ENCODE measurements around the gene TSPAN15.

TSPAN15 gene

DNA sequence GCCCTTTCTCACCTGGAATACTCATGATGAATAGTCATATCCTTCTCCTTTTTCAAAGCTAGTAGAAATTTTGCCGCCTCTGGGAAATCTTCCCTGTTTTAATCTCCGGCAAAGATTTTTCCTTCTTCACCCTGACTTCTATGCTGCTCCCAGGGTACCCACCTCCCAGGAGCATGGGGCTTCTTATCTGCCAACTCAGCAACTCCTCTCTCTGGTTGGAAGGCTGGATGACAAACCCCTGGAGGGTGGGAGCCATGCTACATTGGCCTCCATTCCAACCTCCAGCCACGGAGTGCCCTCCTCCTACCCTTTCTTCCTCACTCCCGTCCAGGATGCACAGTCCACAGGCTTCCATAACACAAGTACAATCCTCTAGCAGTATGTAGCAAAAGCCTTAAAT is 102.1 kb downstream of the TSPAN15 start:
- no peak for TF ChIP-seq EZH2phosphoT487 (IDR thresholded peaks at IDR 0.05; ENCODE audit: borderline replicate concordance, low read length)
- TF ChIP-seq, protein P1, sequence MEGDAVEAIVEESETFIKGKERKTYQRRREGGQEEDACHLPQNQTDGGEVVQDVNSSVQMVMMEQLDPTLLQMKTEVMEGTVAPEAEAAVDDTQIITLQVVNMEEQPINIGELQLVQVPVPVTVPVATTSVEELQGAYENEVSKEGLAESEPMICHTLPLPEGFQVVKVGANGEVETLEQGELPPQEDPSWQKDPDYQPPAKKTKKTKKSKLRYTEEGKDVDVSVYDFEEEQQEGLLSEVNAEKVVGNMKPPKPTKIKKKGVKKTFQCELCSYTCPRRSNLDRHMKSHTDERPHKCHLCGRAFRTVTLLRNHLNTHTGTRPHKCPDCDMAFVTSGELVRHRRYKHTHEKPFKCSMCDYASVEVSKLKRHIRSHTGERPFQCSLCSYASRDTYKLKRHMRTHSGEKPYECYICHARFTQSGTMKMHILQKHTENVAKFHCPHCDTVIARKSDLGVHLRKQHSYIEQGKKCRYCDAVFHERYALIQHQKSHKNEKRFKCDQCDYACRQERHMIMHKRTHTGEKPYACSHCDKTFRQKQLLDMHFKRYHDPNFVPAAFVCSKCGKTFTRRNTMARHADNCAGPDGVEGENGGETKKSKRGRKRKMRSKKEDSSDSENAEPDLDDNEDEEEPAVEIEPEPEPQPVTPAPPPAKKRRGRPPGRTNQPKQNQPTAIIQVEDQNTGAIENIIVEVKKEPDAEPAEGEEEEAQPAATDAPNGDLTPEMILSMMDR (IDR thresholded peaks at IDR 0.05; ENCODE audit: low read depth, low read length, poor library complexity, severe bottlenecking) = no peak
- H3K4me3 ChIP-seq (ENCODE audit: low read length) = no peak overlapping the region

DNA sequence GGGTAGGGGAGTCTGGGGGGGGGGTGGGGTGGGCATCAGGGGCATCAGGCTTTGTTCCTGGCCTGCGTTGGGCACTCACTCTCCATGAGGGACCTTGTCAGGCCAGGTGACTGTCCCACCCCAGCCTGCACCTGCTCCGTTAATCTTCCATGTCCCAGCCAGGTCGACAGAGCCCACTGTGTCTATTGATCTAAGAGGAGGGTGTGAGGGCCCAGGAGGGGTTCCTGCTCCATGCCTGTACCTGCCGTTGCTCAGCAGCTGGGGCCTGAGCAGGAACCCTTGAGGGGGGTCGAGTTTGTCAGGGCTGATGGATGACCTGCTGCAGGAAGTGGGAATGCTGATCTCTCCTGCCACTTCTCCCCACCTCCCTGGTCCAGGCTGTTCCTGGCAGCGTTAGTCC is 103.3 kb downstream of the TSPAN15 start:
- no peaks in the 10 kb centered on the region for H3K4me1 ChIP-seq (ENCODE audit: control insufficient read depth, low read length)
- no peak overlapping the region for H3K27ac ChIP-seq (ENCODE audit: low read depth, low read length)
- H3K4me3 ChIP-seq (ENCODE audit: low read length) = no peak overlapping the region
- H3K27me3 ChIP-seq (ENCODE audit: control insufficient read depth, low read length) = no peaks in the 10 kb centered on the region
- no peak for TF ChIP-seq EZH2phosphoT487 (IDR thresholded peaks at IDR 0.05; ENCODE audit: borderline replicate concordance, low read length)
- TF ChIP-seq, protein P1 (IDR thresholded peaks at IDR 0.05; ENCODE audit: low read depth, low read length, poor library complexity, severe bottlenecking) = no peak
- H3K9me2 ChIP-seq (replicated peaks; ENCODE audit: control insufficient read depth, low read length) = no peaks in the 10 kb centered on the region
- peaks cover 17% of the 10 kb centered on the region; the same call in 1 of the 2 replicates for H3K9me3 ChIP-seq (ENCODE audit: control insufficient read depth, insufficient read depth, low read length)
- no peaks in the 10 kb centered on the region for H3K79me2 ChIP-seq (ENCODE audit: control insufficient read depth, low read length)
- H4K20me1 ChIP-seq (ENCODE audit: control insufficient read depth, insufficient read depth, low read depth, low read length) = no peaks in the 10 kb centered on the region
- no peaks in the 10 kb centered on the region for H3K36me3 ChIP-seq (ENCODE audit: control insufficient read depth, low read length)
- no peaks in the 10 kb centered on the region for H3F3A ChIP-seq (ENCODE audit: control insufficient read depth, insufficient read depth)
- H3K4me2 ChIP-seq (ENCODE audit: low read length) = no peak overlapping the region

More for the DNA sequence above, 102.1 kb downstream of the TSPAN15 start:
- H4K20me1 ChIP-seq (ENCODE audit: control insufficient read depth, insufficient read depth, low read depth, low read length) = no peaks in the 10 kb centered on the region
- no peaks in the 10 kb centered on the region for H3K36me3 ChIP-seq (ENCODE audit: control insufficient read depth, low read length)
- peaks cover 22% of the 10 kb centered on the region; the same call in 1 of the 2 replicates for H3K9me3 ChIP-seq (ENCODE audit: control insufficient read depth, insufficient read depth, low read length)
- H3K4me1 ChIP-seq (ENCODE audit: control insufficient read depth, low read length) = no peaks in the 10 kb centered on the region
- H3K27ac ChIP-seq (ENCODE audit: low read depth, low read length) = no peak overlapping the region
- no peaks in the 10 kb centered on the region for H3F3A ChIP-seq (ENCODE audit: control insufficient read depth, insufficient read depth)
- no peaks in the 10 kb centered on the region for H3K9me2 ChIP-seq (replicated peaks; ENCODE audit: control insufficient read depth, low read length)
- H3K27me3 ChIP-seq (ENCODE audit: control insufficient read depth, low read length) = no peaks in the 10 kb centered on the region
- no peak overlapping the region for H3K4me2 ChIP-seq (ENCODE audit: low read length)
- no peaks in the 10 kb centered on the region for H3K79me2 ChIP-seq (ENCODE audit: control insufficient read depth, low read length)

Measured in DOHH2 (cell line).